GM21825 (cell line): ENCODE data around the gene CNGB1.
A peak's percentile ranks its signal among the peaks of the same experiment; 100 is the strongest.
"Not testable (repeated sequence)": the region's sequence is repeated elsewhere in the genome, so short reads cannot be mapped to it uniquely, and the experiment has no call there.

Experiments used
- ATAC-seq: cut with Tn5 transposase; IDR thresholded peaks from one replicate; pipeline ENCODE4 v1.9.1; 2021; ENCODE audit warnings: mild to moderate bottlenecking, moderate library complexity; ENCODE audit not compliant: unreplicated experiment

CNGB1 gene

DNA sequence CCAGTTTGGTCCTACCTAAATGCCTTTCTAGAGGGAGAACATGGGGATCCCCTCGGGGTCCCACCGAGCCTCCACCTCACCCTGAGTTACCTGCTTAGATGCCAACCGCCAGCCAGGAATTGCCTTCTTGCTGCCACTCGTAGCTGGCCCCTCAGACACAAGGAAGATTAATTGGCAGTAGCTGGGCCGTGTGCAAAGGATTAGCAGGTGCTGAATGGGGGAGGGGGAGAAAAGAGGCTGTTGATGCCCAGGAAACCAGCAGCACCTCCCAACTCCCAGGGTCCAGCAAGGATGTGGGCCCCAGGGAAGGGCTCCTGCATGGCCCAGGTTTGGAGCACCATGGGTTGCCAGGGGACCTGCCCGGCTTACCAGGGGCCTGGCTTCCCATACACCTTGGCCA lies at the start of gene CNGB1:
CNGB1 (minus strand) TSS at position 159 of the 400 bp plus-strand sequence. CDS start 3,842 bp downstream, outside the sequence.
- no peak for ATAC-seq

DNA sequence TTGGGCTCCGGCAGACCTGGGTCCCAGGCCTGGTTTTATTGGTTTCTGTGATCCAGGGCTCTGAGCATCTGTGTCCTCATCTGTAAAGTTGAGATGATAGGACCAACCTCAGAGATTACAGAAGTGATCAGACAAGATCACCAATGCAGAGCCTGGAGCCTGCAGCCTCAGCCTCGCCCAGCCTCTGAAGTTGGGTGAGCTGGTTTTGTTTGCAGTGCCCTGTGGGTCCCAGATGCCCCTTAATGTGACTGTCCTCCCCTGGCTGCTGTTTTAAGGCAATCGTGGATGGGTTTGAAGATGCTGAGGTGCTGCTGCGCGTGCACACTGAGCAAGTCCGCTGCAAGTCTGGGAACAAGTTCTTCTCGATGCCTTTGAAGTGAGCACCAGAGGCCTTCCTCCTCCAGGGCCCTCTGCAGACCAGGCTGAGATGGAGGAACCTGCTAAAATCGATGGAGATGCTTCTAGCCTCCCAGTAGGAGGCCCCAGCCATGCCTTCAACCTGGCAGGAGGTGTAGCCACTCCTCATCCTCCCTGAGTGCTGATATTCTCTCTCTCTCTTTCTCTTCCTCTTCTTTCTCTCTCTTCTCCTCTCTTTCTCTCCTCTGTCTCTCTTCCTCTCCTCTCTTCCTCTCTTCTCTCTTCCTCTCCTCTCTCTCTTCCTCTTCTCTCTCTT lies 49.1 kb upstream of the CNGB1 start:
- no peak for ATAC-seq

DNA sequence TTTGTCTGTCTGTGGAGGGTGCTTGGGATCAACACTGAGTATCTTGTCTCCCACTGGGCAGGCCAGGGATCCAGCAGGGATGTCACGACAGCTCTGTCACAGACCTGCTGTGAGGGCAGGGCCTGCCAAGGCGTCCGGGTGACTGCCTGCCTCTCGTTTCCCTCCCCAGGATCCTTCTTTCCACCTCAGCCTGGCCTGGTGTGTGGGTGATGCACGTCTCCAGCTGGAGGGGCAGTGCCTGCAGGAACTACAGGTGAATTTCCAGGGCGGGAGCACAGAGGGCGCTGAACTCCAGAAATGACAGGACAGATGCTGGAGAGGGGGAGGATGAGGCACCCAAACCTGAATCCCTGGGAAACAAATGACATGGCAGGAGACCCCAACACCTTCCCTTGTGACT lies 47.9 kb upstream of the CNGB1 start:
- ATAC-seq: no peak

DNA sequence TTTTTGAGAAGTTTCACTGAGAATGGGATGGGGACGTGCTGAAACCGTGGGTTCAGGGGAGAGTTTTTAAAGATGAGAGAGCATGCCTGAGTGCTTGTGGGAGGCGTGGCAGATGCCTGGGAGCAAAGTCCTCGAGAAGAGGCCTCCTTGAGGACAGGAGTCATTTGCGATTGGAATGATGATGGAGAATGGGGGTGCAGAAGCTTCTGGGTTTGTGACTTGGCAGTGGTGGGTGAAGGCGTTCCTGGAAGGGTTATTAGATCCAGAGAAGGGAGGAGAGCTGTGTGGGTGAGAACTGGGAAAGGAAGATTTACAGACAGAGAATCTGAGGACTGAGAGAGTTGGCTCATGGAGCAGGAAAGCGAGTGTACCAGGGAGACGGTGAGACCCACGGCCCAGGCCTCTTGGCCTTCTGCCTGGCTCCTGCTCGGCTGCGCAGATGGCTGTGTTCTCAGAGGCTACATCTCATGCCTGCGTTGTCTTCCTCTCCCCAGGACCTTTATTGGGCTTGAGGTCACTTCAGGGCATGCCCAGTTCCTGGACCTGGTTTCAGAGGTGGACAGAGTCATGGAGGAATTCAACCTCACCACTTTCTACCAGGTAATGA lies 46.0 kb upstream of the CNGB1 start:
- ATAC-seq: no peak

DNA sequence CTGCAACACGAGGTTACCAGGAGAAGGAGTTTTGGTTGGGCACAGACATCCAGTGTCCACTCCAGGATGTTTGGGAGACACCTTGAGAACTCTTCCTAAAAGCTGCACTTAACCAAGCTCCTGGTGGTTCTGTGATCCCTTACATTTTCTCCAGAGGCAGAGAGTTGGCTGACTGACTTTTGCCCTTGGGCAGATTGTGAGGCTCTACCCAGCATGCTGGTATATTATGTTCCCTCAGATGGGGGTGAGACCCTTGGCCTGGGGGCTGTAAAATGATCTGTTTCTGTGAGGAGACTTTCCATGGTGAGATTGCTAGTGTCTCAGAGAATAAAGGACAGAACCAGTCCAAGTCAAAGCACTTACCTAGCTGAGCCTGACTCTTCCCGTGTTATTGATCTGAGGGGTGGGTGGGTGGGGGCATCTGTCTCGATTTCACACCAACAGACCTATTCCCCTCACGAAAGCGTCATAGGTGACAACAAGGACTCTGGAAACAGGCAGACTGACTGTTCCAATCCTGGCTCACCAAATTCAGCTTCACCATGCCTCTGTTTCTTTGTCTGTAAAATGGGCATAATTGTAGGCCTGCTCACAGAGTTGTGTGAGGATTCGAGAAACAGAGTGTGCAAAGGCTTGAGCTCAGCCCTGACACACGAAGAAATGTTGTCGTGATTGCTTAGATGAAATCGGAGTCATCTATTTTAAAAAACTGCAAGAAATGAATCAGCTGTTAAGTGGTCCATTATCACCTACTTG lies 42.5 kb upstream of the CNGB1 start:
- ATAC-seq: no peak

DNA sequence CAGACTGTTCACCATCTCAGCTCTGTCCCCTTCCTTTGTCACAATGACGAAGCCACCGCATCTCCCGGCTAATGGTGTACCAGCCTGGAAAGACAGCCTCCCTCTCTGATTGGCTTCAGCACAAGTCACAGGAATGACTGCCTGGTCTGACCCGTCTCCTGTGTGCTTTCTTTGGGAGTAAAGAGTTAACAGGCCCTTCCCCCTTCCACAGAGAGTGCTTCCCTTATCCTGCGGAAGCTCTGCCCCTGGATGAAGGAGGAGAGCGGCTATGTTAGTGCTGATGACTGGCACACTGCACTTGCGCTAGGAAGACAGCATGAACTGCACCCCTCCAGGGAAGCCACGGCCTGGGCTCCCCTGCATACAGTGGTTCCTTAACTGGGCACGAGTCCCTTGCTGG lies 41.6 kb upstream of the CNGB1 start:
- ATAC-seq: no peak

DNA sequence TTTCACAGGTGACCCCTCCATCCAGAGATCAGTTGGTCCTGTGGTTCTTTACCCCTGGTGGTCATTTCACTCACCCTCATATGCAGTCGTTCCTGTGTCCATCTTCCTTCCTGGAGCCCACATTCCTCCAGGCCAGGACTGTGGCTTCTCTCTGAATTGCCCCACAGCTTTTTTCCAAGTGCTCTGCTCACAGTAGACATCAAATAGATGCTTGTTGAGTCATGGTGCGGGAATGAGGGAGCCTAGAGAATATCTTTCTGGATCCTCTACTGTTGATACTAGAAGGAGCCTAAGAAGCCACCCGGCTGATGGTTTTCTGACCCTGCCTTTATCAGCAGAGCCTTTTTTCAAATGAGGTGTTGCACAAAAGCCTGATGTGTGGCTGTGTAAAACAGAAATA lies 40.7 kb upstream of the CNGB1 start:
- ATAC-seq: no peak

DNA sequence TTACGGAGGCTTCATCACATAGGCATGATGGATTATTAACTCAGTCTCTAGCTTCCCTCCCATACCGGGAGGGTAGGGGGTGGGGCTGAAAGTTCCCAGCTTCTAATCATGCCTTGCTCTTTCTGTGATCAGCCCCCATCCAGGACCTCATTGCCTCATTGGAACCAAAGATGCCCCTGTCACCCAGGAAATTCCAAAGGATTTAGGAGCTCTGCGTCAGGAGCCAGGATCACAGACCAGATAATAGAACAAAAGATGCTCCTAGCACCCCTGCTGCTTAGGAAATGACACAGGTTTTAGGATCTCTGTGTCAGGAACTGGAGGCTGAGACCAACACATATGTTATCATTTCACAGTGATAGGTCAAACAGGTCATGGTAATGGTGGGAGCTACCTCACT lies 40.0 kb upstream of the CNGB1 start:
- ATAC-seq: no peak

DNA sequence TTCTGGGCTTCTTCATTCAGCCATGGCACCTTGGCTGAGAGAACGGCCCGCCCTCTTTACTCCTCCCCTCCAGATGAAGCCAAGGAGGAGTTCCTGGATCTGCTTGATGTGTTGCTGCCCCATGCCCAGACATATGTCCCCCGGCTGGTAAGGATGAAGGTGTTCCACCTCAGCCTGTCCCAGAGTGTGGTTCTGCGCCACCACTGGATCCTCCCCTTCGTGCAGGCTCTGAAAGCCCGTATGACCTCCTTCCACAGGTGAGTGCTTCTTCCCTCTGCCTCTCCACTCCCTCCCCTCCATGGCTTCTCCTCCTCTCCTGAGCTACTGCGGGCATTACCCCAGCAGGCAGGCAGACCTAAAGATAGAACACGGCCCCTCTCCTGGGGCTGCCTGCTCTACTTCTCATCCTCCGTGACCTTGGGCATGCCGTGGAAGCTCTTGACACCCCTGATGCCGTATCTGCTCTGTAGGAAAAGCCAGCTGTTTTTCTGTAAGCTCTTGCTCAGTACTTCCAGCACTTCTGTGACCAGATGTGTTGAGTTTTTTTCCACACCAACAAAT lies 39.0 kb upstream of the CNGB1 start:
- no peak for ATAC-seq

DNA sequence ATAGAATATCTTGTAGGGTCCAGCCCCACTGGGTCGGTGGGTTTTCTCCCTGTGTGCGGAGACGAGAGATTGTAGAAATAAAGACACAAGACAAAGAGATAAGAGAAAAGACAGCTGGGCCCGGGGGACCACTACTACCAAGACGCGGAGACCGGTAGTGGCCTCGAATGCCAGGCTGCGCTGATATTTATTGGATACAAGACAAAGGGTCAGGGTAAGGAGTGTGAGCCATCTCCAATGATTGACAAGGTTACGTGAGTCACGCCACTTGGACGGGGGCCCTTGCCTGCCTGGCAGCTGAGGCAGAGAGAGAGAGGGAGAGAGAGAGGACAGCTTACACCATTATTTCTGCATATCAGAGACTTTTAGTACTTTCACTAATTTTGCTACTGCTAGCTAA lies 33.8 kb upstream of the CNGB1 start:
- ATAC-seq: not testable (repeated sequence)

DNA sequence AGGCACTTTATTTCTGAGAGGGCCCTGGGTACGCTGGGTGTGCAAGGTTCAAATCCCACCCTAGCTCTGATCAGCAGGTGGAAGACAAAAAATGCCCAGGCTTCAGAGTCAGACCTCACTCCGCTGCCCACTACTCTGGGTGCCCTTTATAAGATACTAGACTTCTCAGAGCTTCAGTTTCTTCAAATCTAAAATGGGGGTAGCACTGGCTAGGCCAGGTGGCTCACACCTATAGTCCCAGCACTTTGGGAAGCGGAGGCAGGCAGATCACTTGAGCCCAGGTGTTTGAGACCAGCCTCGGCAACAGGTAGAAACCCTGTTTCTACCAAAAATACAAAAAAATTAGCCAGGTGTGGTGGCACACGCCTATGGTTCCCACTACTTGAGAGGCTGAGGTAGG lies 32.0 kb upstream of the CNGB1 start:
- ATAC-seq: no peak

DNA sequence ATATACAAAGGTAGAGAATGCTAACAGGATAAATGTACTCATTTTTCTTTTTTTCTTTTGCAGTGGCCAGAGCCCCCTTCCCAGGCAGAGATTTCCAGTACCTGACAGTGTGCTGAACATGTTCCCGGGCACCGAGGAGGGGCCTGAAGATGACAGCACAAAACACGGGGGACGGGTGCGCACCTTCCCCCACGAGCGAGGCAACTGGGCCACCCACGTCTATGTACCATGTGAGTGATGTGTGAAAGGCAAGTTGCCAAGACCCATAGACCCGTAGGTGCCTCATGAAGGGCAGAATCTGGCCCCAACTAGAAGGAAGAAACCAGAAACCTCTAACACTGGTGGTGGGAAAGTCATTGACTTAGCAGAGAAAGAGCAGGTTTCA lies 31.5 kb upstream of the CNGB1 start:
- no peak for ATAC-seq

DNA sequence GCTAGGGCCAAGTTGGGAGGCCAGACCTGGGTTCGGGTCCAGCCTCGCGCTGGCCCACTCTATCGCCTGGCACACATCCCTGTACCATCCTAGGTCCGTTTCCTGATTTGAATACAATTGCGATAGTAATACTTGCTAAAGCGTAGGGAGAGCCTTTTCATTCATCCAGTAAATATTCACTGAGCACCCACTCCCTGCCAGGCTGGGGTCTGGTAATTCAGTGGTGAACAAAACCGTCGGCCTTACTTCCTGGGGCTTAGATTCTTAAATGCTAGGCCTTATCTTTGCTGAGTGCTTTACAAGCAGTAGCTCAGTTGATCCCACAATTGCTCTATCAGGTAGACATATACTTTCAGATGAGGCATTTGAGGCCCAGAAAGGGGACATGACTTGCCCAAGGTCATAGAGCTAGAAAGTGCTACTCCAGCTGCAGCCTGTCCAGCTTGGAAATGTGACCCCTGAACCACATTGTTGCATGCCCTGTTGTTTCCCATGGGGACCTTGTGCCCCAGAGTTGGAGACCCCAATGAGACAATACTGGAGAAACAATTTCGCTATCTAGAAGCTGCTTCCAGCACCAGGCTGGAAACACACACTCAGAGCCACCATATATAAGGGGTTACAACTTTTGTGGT lies 31.0 kb upstream of the CNGB1 start:
- no peak for ATAC-seq

DNA sequence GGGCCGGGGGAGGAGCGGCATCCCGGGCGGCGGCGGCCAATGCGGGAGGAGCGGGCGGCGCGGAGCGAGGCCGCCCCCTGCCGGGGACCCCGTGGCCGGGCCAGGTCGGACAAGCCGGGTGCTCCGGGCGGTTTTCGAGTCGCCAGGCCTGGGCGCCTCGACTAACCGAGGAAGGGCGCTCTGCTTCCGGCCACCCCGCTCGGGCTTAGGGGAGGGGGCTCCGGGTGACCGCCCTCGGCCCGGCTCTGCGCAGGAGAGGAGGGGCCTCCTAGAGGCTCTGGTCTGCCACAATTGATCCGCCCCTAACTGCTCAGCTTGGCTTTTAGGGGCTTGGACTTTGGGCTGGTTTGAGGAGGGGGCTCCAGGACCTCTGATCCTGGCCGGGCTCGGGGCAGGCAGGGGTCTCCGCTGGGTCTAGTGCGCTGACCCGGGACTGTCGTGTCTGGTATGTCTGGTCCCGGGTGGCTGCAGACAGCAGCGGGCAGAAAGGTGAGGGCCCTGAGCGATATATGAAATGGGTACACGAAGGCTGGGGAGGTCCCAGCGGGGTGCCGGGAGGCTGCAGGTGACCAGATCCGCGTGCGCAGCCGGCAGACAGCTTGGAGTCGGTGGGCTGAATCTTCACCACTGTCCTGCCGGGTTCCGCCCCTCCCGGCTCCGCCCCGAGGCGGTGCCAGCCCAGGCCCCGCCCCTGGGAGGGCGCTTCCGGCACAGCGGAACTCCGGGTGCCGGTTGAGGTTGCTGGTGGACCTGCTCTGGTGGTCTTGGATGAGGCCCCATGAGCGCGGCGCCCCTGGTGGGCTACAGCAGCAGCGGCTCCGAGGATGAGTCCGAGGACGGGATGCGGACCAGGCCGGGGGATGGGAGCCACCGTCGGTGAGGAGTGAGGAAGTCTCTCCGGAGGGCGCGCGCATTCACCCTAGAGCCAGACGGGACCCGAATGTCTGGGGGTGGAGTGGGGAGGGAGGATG lies 30.1 kb upstream of the CNGB1 start, which contains the start of gene USB1:
USB1 (plus strand) TSS at position 702 of the 971 bp plus-strand sequence; CDS start at position 779, 77 bp downstream.
- ATAC-seq: peak; percentile 75

DNA sequence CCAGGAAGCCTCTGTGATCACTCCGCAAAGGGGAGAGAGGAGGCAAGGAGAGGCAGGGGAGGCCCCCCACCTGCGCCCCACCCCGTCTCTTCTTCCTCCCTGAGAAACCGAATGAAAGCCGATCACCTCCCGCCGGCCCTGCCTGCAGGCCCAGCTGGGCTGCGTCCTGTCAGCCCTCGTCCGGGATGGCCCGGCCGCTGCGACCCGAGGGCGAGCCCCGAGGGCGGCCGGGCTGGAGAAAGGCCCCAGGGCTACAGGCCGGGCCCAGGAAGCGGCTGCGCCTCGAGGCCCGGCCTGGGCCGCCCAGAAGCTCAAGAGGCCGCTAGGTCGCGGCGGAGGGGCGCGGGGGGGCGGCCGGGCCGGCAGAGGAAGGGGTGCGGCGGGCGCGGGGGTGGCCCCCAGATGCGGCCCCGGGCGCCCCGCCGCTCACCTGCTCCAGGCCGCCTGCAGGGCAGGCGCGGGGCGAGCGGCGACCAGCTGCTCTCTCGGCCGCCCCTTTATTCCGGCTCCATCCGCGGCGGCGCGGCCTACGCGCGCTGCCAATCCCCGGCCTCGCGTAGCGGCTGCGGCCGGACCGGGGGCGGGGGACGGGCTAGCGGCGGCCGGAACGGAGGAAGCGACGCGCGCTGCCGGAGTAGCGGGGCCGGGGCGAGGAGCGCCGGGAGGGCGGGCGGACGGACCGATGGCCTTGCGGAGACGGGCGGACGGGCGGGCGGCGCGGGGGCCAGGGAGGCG lies 29.2 kb upstream of the CNGB1 start, which contains the start of gene ZNF319:
ZNF319 (minus strand) TSS at position 702 of the 735 bp plus-strand sequence. CDS start 2,407 bp downstream, outside the sequence.
- ATAC-seq: peak; percentile 13

DNA sequence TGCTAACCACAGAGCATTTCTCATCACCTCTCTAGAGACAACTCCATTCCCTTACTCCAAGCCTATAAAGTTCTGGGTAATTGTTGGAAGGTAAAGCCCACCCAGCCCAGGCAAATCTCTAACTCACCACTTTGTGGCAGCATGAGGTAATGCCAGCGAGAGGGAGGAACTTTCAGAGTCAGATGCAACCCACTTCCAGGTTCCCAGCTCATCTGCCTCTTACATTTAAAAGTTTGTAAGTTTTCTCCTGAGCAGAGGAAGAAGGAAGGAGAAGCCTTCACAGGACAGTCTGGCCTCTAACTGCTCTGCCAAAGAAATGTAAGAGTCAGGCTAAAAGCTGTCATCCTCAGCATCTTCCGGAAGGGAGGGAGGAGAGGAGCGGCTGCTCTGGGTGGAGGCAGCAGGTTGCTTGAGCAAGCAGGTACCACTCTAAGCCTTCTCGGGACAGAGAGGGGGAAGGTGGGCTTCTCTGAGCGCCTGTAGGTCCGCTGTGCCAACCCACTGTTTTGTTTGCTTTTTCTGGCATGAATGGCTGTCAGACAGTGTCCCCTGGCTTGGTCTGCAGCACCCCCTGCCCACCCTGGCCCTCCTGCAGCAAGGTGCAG lies 28.5 kb upstream of the CNGB1 start:
- no peak for ATAC-seq

DNA sequence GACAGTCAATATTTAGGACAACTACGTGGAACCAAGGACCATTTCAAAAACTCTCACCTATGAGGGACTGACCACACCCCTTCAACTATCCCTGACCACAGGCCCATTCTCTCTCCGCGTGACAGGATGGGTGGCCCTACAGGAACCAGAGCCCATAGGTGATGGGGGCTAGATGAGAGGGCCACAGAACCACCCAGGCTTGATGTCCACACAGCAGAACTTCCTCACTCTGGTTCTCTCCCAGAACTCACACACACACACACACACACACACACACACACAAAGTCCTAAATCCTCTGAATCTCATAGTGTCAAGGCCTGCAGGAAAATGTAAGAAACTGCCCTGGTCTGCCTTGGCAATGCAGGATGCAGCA lies 28.1 kb upstream of the CNGB1 start:
- ATAC-seq: no peak

DNA sequence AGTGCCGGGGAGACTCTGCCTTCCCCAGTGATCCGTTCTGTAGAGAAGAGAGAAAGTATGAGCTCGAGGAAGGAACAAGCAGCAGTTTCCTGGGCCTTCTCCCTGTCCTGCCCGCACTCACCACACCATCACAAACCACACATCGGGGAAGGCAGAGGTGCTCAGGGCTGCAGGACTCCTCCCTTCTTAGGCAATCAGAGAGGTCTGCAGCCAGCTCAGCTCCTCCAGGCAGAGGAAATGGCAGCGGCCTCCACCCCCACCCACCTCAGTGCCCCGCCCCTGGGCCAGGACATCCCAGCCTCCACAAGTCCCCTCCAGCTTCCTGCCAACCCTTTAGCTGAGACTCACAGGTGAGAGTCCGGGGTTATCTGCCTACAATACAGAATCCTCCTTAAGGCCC lies 27.6 kb upstream of the CNGB1 start:
- ATAC-seq: no peak
